Activated CD8-positive, alpha-beta T cell treated with anti-CD3 and anti-CD28 coated beads for 36 hours (primary cell): ENCODE results near the gene ANKRD13B. TPM values are rescaled to one million over a fixed set of nuclear protein-coding genes. Genes with fewer than 3 reads are reported as not detected.

ENCODE experiments used
- ATAC-seq: fragments of 200-7000 bp; cut with Tn5 transposase; one replicate; pipeline ENCODE4 v1.10.0; 2021; ENCODE audit warnings: mild to moderate bottlenecking, moderate library complexity
- CTCF ChIA-PET: fragments of 350-600 bp; sonication (Branson Sonifier 250); formaldehyde crosslinking; loops from one replicate; lab custom pipeline; 2021; ENCODE audit warnings: antibody characterized with exemption; lab: Charles Lee
- POLR2A ChIA-PET: fragments of 350-600 bp; sonication (Branson Sonifier 250); formaldehyde crosslinking; loops from one replicate; lab custom pipeline; 2021; ENCODE audit warnings: antibody characterized with exemption; lab: Charles Lee
- DNase-seq: peaks from one replicate; pipeline ENCODE4 v3.0.0-alpha.2; 2020
- H3K27ac Mint-ChIP-seq: one replicate; pipeline ENCODE4 v1.8.0; 2021; ENCODE audit warnings: mild to moderate bottlenecking, mixed read lengths
- H3K27me3 Mint-ChIP-seq: one replicate; pipeline ENCODE4 v1.8.0; 2021; ENCODE audit warnings: mixed read lengths
- H3K36me3 Mint-ChIP-seq: one replicate; pipeline ENCODE4 v1.8.0; 2021; ENCODE audit warnings: low read depth, mixed read lengths
- H3K4me1 Mint-ChIP-seq: one replicate; pipeline ENCODE4 v1.8.0; 2021; ENCODE audit warnings: low read depth, mixed read lengths
- H3K4me3 Mint-ChIP-seq: one replicate; pipeline ENCODE4 v1.8.0; 2021; ENCODE audit warnings: mild to moderate bottlenecking, moderate library complexity, mixed read lengths
- H3K9me3 Mint-ChIP-seq: one replicate; pipeline ENCODE4 v1.8.0; 2021; ENCODE audit warnings: mixed read lengths
- intact Hi-C: fragments of 100-400 bp; cut with micrococcal nuclease; formaldehyde crosslinking; loops from one replicate; pipeline ENCODE4 v1.10.0; 2022
- total RNA-seq, 2 experiments: library from RNA; stranded (reverse); gene quantifications; one replicate each; pipeline ENCODE4 v1.2.3, GENCODE V29; 2021
- TF ChIP-seq, protein P1 (sequence below): fragments of 200-600 bp; IDR thresholded peaks from one replicate; pipeline ENCODE4 v1.8.0; 2022; ENCODE audit warnings: antibody characterized with exemption, mild to moderate bottlenecking

The ANKRD13B gene
- total RNA-seq, 2 experiments from 2014 or later, result 22.8 to 22.9 TPM

DNA sequence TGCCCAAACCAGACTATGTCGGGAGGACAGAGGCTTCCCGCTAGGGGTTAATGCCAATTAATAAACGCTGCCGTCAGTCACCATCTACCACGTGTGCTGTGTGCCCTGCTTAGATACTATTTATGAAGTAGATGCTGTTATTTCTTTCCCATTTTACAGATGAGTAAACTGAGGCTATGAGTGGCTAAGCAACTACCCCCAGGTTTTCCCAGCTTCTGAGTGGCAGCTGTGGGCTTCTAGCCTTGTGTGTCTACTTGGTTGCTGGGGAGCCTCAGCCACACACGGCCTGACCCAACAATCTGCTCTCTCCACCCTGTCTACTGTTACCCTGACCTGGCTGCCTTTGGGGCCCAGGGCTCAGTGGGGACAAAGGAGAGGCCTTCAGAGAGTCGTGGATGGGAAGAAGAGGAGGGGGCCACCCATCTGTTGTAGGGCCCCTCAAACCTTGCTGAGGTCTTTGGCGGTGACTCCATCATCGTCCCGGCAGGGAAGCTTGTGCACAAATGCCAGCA lies 10.6 kb upstream of the ANKRD13B start:
- ATAC-seq, result no peak
- ChIA-PET POLR2A (interaction anchor here (0.8 to 2.4 kb wide), 5 partner anchors 9 to 100 kb away, joined by 3 to 11 read pairs (median 8); partner anchors contain the start of gene ANKRD13B), CTCF (interaction anchor here (2.8 to 14.9 kb wide), 4 partner anchors 10 to 35 kb away, joined by 8 to 172 read pairs (median 58); partner anchors contain the start of genes ABHD15, ANKRD13B and TP53I13)
- Mint-ChIP-seq H3K27ac (peak overlapping the region; percentile 30), H3K4me3 (no peak overlapping the region), H3K36me3 (peaks cover 48% of the 10 kb centered on the region), H3K27me3 (no peaks in the 10 kb centered on the region), H3K9me3 (no peaks in the 10 kb centered on the region), H3K4me1 (peaks cover 48% of the 10 kb centered on the region)
- intact Hi-C loops, result loop anchor here (5.0 kb wide), 1 partner anchor 35 kb away; no protein-coding TSS in a partner anchor
- no peak for DNase-seq
- TF ChIP-seq, protein P1, sequence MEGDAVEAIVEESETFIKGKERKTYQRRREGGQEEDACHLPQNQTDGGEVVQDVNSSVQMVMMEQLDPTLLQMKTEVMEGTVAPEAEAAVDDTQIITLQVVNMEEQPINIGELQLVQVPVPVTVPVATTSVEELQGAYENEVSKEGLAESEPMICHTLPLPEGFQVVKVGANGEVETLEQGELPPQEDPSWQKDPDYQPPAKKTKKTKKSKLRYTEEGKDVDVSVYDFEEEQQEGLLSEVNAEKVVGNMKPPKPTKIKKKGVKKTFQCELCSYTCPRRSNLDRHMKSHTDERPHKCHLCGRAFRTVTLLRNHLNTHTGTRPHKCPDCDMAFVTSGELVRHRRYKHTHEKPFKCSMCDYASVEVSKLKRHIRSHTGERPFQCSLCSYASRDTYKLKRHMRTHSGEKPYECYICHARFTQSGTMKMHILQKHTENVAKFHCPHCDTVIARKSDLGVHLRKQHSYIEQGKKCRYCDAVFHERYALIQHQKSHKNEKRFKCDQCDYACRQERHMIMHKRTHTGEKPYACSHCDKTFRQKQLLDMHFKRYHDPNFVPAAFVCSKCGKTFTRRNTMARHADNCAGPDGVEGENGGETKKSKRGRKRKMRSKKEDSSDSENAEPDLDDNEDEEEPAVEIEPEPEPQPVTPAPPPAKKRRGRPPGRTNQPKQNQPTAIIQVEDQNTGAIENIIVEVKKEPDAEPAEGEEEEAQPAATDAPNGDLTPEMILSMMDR, result no peak

- Mint-ChIP-seq H3K4me1 (peaks cover 52% of the 10 kb centered on the region), H3K27ac (no peak overlapping the region), H3K4me3 (no peak overlapping the region), H3K36me3 (peaks cover 47% of the 10 kb centered on the region), H3K27me3 (no peaks in the 10 kb centered on the region), H3K9me3 (no peaks in the 10 kb centered on the region)
- intact Hi-C loops, result loop anchor here (5.0 kb wide), 1 partner anchor 35 kb away; no protein-coding TSS in a partner anchor
- TF ChIP-seq, protein P1, result no peak
- ChIA-PET POLR2A (interaction anchor here (0.8 to 1.2 kb wide), 2 partner anchors 35 to 100 kb away, joined by 3 to 4 read pairs; no protein-coding TSS in a partner anchor), CTCF (interaction anchor here (0.9 to 14.9 kb wide), 4 partner anchors 10 to 34 kb away, joined by 3 to 172 read pairs (median 46); partner anchors contain the start of gene ANKRD13B)
- DNase-seq, result peak; percentile 0
- ATAC-seq, result no peak
These were observed 10.2 kb upstream of the ANKRD13B start for GRCh38 chr17:29582772-29583171.

DNA sequence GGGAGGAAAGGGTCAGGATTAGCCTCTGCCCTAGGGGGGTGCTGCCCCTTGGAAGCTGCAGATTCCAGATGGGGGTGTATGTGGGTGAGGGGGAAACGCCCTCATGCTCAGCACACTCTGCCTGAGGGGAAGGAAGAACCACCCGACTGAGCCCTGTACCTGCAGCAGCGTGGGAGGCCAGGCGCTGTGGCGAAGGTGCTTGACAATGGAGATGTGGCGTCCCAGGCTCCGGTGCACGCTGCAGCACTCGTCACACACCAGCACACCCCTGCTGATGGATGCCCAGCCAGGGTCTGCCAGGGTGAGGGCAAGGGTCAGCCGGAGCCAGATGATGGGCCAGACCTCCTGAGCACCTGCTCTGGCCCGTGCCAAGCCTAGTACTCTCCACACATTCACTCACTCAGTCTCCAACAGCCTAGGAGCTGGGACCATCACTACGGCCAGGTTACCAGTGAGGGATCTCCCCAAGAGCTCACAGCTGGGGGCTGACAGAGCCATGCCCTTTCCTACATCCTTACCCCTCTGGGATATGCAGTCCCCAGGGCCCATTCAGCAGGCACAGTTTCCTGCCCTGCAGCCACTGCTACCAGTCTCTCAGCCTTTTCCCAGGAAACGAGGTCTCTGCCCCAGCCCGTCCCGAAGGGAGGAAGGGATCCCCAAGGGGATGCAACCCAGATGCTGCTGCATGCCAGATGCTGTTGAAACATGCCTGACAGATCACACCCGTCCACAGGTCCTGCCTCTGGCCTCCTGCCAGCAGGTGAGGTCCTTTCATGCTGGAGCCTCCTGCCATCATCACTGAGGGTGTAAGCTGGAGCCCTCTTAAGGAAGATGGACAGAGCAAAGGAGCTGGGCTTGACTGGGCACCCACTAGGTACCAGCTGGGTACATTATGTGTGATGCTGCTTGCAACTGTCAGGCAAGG lies 9.3 kb upstream of the ANKRD13B start:
- TF ChIP-seq, protein P1, result no peak
- ChIA-PET POLR2A (interaction anchor here (0.8 to 2.2 kb wide), 4 partner anchors 10 to 99 kb away, joined by 3 to 6 read pairs (median 5); no protein-coding TSS in a partner anchor), CTCF (interaction anchor here (0.7 to 14.9 kb wide), 5 partner anchors 9 to 214 kb away, joined by 3 to 172 read pairs (median 3); partner anchors contain the start of gene ANKRD13B)
- peaks cover 42% of the 10 kb centered on the region for H3K36me3 Mint-ChIP-seq
- H3K9me3 Mint-ChIP-seq, result no peaks in the 10 kb centered on the region
- peak overlapping the region; percentile 57 for H3K27ac Mint-ChIP-seq
- intact Hi-C loops, result loop anchor here (5.0 kb wide), 1 partner anchor 34 kb away; no protein-coding TSS in a partner anchor
- peak; percentile 1 for DNase-seq
- no peak for ATAC-seq
- H3K4me1 Mint-ChIP-seq, result peaks cover 57% of the 10 kb centered on the region
- H3K27me3 Mint-ChIP-seq, result no peaks in the 10 kb centered on the region
- H3K4me3 Mint-ChIP-seq, result no peak overlapping the region

DNA sequence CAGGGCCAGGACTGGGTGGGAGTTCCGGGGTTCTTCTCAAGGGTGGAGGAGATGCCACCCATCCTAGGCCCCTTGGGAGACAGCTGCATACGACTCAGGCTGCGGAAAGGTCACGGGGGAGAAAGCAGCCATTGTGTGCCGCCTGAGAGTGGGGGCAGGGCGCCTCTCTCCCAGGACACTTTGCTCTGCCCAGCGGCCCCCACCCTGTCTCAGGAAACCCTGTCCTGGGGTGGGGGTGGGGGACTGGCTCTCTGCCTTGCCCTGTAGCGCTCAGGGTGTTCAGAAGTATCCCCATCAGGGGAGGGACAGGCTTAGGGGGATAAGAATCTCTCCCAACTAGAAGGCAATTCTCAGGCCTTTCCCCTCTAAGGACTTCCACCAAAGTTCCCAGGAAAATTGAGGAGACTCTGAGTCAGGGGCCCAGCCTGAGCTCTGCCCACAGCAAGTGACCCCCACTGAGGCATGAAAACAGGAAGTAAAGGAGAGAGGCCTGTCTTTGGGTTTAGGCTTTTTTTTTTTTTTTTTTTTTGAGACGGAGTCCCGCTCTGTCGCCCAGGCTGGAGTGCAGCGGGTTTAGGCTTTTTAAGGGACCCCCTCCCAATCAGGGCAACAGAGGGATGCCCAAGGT lies 8.4 kb upstream of the ANKRD13B start:
- peak; percentile 4 for DNase-seq
- intact Hi-C loops, result loop anchor here (5.0 kb wide), 1 partner anchor 33 kb away; no protein-coding TSS in a partner anchor
- TF ChIP-seq, protein P1, result no peak
- Mint-ChIP-seq H3K36me3 (peaks cover 42% of the 10 kb centered on the region), H3K27me3 (no peaks in the 10 kb centered on the region), H3K4me1 (peaks cover 57% of the 10 kb centered on the region), H3K27ac (peak overlapping the region; percentile 75), H3K4me3 (no peak overlapping the region), H3K9me3 (no peaks in the 10 kb centered on the region)
- ATAC-seq, result no peak
- ChIA-PET CTCF (interaction anchor here (1.3 to 14.9 kb wide), 3 partner anchors 32 to 215 kb away, joined by 4 to 172 read pairs (median 4); no protein-coding TSS in a partner anchor), POLR2A (interaction anchor here (0.6 to 2.2 kb wide), 3 partner anchors 11 to 185 kb away, joined by 3 to 6 read pairs (median 6); no protein-coding TSS in a partner anchor)
